NAMALWA (cell line): Measurements from ENCODE around the gene PLAC1.

Source experiments
- DNase-seq: peaks from one replicate; pipeline ENCODE4 v3.0.0-alpha.2; 2015; ENCODE audit warnings: low spot score

Gene PLAC1

GRCh38 chrX:134670134-134670924, 12.1 kb upstream of the PLAC1 start:
- DNase-seq = no peak

- DNase-seq = no peak
Observed at GRCh38 chrX:134669378-134670098, 11.3 kb upstream of the PLAC1 start.

GRCh38 chrX:134664202-134664601, 5.9 kb upstream of the PLAC1 start:
- no peak for DNase-seq

- DNase-seq = no peak
Observed at GRCh38 chrX:134661295-134661694, 3.0 kb upstream of the PLAC1 start.

GRCh38 chrX:134660627-134661026, 2.4 kb upstream of the PLAC1 start:
- DNase-seq = no peak

- DNase-seq = no peak
Observed at GRCh38 chrX:134659761-134660160, 1.5 kb upstream of the PLAC1 start.

GRCh38 chrX:134658760-134659023, 421 bp upstream of the PLAC1 start:
- DNase-seq = no peak

GRCh38 chrX:134654398-134655012, 3.8 kb downstream of the PLAC1 start:
- DNase-seq = no peak

GRCh38 chrX:134653835-134654234, 4.4 kb downstream of the PLAC1 start:
- no peak for DNase-seq

GRCh38 chrX:134650701-134651100, 7.6 kb downstream of the PLAC1 start:
- no peak for DNase-seq

GRCh38 chrX:134649770-134650169, 8.5 kb downstream of the PLAC1 start:
- DNase-seq = no peak

GRCh38 chrX:134647477-134647877, 10.8 kb downstream of the PLAC1 start:
- DNase-seq = no peak

- DNase-seq = no peak
Observed at GRCh38 chrX:134646691-134647090, 11.6 kb downstream of the PLAC1 start.

GRCh38 chrX:134645936-134646543, 12.2 kb downstream of the PLAC1 start:
- no peak for DNase-seq

GRCh38 chrX:134642386-134642785, 15.9 kb downstream of the PLAC1 start:
- no peak for DNase-seq

GRCh38 chrX:134641346-134641745, 16.9 kb downstream of the PLAC1 start:
- DNase-seq = no peak

GRCh38 chrX:134640914-134641313, 17.4 kb downstream of the PLAC1 start:
- no peak for DNase-seq

GRCh38 chrX:134636851-134637250, 21.4 kb downstream of the PLAC1 start:
- no peak for DNase-seq

GRCh38 chrX:134634691-134635090, 23.6 kb downstream of the PLAC1 start:
- DNase-seq = no peak

- peak; percentile 1 for DNase-seq
Observed at GRCh38 chrX:134633832-134634231, 24.4 kb downstream of the PLAC1 start.

GRCh38 chrX:134633394-134633793, 24.9 kb downstream of the PLAC1 start:
- no peak for DNase-seq

- DNase-seq = no peak
Observed at GRCh38 chrX:134632355-134632754, 25.9 kb downstream of the PLAC1 start.
